Measurements from ENCODE around the gene SLC30A1. TPM values are rescaled to one million over a fixed set of nuclear protein-coding genes. Genes with fewer than 3 reads are reported as not detected.

The SLC30A1 gene
- total RNA-seq, 4 donors from 2014 or later, result 8.3 to 12.4 (median 10.3) TPM

DNA sequence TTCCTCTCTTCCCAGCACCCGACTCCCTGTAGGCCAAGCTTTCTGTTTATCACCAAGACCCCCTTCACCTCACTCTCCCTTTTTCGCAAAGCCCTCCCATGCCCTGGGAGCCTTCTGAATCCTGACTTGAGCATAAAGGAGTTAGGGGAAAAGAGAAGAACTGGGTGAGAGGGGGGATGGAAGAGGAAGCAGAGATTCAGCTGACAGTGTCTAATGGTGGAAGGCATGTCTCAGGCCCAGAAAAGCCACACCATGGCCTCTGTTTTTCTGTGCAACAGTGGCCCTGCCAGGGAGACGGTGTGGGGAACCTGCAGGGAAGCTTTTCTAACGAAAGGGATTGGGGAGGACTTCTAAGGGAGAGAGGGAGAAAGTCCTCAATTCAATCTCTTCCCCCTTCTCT is 32.9 kb upstream of the SLC30A1 start:
- TF ChIP-seq, protein P1, sequence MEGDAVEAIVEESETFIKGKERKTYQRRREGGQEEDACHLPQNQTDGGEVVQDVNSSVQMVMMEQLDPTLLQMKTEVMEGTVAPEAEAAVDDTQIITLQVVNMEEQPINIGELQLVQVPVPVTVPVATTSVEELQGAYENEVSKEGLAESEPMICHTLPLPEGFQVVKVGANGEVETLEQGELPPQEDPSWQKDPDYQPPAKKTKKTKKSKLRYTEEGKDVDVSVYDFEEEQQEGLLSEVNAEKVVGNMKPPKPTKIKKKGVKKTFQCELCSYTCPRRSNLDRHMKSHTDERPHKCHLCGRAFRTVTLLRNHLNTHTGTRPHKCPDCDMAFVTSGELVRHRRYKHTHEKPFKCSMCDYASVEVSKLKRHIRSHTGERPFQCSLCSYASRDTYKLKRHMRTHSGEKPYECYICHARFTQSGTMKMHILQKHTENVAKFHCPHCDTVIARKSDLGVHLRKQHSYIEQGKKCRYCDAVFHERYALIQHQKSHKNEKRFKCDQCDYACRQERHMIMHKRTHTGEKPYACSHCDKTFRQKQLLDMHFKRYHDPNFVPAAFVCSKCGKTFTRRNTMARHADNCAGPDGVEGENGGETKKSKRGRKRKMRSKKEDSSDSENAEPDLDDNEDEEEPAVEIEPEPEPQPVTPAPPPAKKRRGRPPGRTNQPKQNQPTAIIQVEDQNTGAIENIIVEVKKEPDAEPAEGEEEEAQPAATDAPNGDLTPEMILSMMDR (IDR thresholded peaks at IDR 0.05), result no peak
- no peak for TF ChIP-seq POLR2A (IDR thresholded peaks at IDR 0.05)
- Histone ChIP-seq H3K27ac (peak overlapping the region in 3 of 4 donors; percentile 34 to 83 (median 42)), H3K4me1 (peaks cover 15 to 52% (median 21%) of the 10 kb centered on the region in 3 donors), H3K27me3 (no peaks in the 10 kb centered on the region), H3K4me3 (no peak overlapping the region), H3K36me3 (no peaks in the 10 kb centered on the region), H3K9me3 (no peaks in the 10 kb centered on the region)
- intact Hi-C loops (cut with DNase I), result no loop called here
- WGBS, 2 donors, result 70 to 85% methylated on average over 3 of the region's 4 CpGs
- DNase-seq, result no peak

DNA sequence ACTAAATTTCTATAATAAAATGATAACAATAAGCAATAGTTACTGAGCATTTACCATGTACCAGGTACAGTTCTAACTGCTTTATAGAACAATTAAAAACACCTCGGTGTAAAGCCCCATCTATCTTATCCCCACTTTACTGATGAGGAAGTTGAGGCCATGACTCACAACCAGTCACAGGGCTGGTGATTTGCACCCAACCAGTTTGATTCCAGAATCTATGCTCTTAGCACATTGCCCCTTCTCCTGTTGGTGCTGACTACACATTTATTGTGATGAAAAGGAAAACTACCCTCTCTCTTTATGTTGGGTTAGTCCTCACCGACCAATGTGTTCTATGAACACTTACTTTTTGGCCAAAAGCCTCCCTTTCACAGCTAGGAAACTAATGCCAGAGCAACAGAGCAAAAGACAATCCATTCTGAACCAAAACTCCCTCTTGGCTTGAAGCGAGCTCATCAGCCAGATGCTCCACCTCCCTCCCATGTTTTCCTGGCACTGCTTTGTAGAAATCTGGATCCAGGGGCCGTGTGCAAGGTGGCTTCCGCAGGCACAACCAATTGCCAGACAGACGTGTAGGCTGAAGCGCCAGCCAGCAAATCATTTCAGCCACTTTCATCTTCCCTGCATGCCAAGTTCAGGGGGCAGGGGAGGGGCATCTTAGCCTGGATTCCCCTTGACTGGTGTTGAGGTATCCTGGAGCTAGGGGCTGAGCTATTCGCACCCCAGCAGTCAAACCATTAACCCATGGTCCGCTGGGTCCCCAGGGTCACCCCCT is 32.0 kb upstream of the SLC30A1 start:
- Histone ChIP-seq H3K36me3 (no peaks in the 10 kb centered on the region), H3K27me3 (no peaks in the 10 kb centered on the region), H3K27ac (peak overlapping the region in 3 of 4 donors; percentile 34 to 83 (median 42)), H3K9me3 (no peaks in the 10 kb centered on the region), H3K4me3 (no peak overlapping the region), H3K4me1 (peaks cover 15 to 43% (median 21%) of the 10 kb centered on the region in 3 donors)
- intact Hi-C loops (cut with DNase I), result no loop called here
- 30 to 40% methylated on average over 7 to 9 of the region's 9 CpGs for WGBS, 2 donors
- TF ChIP-seq, protein P1 (IDR thresholded peaks at IDR 0.05), result no peak
- no peak for TF ChIP-seq POLR2A (IDR thresholded peaks at IDR 0.05)
- DNase-seq, result no peak

DNA sequence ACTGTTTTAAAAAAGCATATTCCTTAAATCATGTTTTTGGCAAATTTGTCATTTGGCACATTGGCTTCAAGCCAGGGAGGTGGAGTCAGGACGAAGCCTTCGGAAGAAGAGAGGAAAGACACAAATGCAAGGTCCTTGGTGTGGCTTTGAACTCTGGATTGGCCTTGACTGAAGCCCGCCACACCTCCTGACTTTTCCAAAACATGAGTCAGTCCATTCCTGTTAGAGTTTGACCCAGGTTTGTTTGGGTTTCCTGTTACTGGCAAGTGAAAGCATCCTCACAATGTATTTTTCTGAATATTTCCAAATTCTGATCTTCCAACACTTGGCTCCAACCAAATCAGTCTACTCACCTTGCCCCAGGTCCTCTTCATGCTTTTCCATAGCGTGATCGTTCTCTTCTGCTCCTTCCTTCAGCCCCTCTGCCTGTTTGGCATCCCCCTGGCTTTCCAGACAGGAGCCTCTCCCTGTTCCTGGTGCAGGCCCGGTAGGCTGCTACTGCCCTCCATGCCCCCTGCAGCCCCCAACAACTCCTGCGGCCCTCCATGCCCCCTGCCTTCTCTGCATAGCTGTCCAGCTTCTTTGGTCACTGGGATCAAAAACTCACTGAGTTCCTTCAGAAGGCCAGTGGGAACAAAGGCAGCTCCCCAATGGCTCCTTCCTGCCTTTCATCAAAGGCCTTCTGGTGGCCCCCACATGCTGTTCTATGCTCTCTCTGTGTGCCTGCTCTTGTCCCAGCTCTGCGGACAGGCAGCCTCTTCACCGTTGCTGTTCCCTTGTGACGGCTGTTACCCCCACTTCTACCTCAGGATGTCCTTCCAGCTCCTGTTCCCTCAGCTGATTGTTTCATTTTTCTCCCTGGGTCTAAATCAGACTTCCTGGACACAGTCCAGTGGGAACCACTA is 30.4 kb upstream of the SLC30A1 start:
- 72 to 73% methylated on average over 9 to 10 of the region's 10 CpGs for WGBS, 2 donors
- Histone ChIP-seq H3K4me1 (peaks cover 15 to 42% (median 21%) of the 10 kb centered on the region in 3 donors), H3K4me3 (no peak overlapping the region), H3K36me3 (no peaks in the 10 kb centered on the region), H3K9me3 (no peaks in the 10 kb centered on the region), H3K27ac (peak overlapping the region in 2 of 4 donors; percentile 19 to 34), H3K27me3 (no peaks in the 10 kb centered on the region)
- intact Hi-C loops (cut with DNase I), result no loop called here
- TF ChIP-seq, protein P1 (IDR thresholded peaks at IDR 0.05), result no peak
- no peak for TF ChIP-seq POLR2A (IDR thresholded peaks at IDR 0.05)
- DNase-seq, result no peak

DNA sequence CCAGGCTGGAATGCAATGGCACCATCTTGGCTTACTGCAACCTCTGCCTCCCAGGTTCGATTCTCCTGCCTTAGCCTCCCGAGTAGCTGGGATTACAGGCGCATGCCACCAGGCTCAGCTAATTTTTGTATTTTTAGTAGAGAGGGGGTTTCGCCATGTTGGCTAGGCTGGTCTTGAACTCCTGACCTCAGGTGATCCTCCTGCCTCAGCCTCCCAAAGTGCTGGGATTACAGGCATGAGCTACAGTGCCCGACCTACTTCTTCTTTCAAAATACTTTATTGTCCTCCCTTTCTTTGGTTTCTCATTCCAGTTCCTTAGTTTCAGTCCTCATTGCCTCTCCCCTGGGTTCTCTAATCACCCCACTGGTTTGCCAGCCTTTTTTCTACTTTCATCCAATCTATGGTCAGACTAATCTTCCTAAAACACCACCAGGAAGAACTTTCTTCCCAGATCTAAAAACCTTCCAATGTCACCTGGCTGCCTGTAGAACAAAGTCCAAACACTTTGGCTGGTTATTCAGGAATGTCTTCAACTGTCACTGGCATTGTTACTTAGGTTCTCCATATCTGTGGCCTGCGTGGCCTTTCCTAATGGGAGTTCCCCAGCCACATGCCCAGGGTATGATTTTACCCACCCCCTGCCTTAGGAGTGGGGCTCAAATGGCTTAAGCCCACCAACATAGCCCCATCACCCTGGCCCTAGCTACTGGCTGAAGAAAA is 29.0 kb upstream of the SLC30A1 start:
- DNase-seq, result no peak
- H3K4me3 ChIP-seq, result no peak overlapping the region
- H3K9me3 ChIP-seq, result no peaks in the 10 kb centered on the region
- no peaks in the 10 kb centered on the region for H3K27me3 ChIP-seq
- H3K27ac ChIP-seq, result no peak overlapping the region
- H3K36me3 ChIP-seq, result no peaks in the 10 kb centered on the region
- H3K4me1 ChIP-seq, result peaks cover 16 to 38% (median 18%) of the 10 kb centered on the region in 3 donors
- WGBS, 2 donors, result 71 to 89% methylated on average over 6 of the region's 6 CpGs
- intact Hi-C loops (cut with DNase I), result no loop called here
- TF ChIP-seq, protein P1 (IDR thresholded peaks at IDR 0.05), result no peak
- no peak for TF ChIP-seq POLR2A (IDR thresholded peaks at IDR 0.05)

All from esophagus squamous epithelium (tissue), 5 donors.